T47D (cell line): ENCODE results near the gene VSIG2.
A peak's percentile ranks its signal among the peaks of the same experiment; 100 is the strongest.

Source experiments
- DNase-seq, 2 experiments: peaks; one replicate each; pipeline versions ENCODE4 v3.0.0 to v3.0.0-alpha.2; 2011 to 2012; ENCODE audit warnings: low read depth in 1 of 2, low spot score in 1 of 2
- JUND ChIP-seq: IDR thresholded peaks from 2 replicates; pipeline ENCODE4 v1.6.1; 2012; ENCODE audit warnings: low read depth
- in situ Hi-C: cut with HindIII; loops from 2 replicates; pipeline ENCODE4 v1.10.0; 2016; ENCODE audit warnings: low sequenced_read_pairs, low pct_unique_long_range_greater_than_20kb

VSIG2 gene

GRCh38 chr11:124751391-124751740, 689 bp downstream of the VSIG2 start:
- in situ Hi-C loops = no loop called here
- DNase-seq = no peak

GRCh38 chr11:124749912-124750311, 2.1 kb downstream of the VSIG2 start:
- no peak for DNase-seq
- no peak for TF ChIP-seq JUND
- in situ Hi-C loops = no loop called here

More at GRCh38 chr11:124751391-124751740, 689 bp downstream of the VSIG2 start:
- TF ChIP-seq JUND = no peak

- in situ Hi-C loops = no loop called here
- peak; percentile 55 to 77 for DNase-seq
- TF ChIP-seq JUND = no peak
These were observed 3.3 kb downstream of the VSIG2 start for GRCh38 chr11:124748481-124749343.

GRCh38 chr11:124748100-124748418, 4.0 kb downstream of the VSIG2 start:
- in situ Hi-C loops = no loop called here

GRCh38 chr11:124747406-124748099, 4.5 kb downstream of the VSIG2 start:
- TF ChIP-seq JUND = no peak
- in situ Hi-C loops = no loop called here
- DNase-seq = no peak

More at GRCh38 chr11:124748100-124748418, 4.0 kb downstream of the VSIG2 start:
- no peak for TF ChIP-seq JUND
- DNase-seq = no peak

- peak; percentile 91 to 94 for DNase-seq
- in situ Hi-C loops = no loop called here
- no peak for TF ChIP-seq JUND
These were observed 5.3 kb downstream of the VSIG2 start for GRCh38 chr11:124746621-124747243.

GRCh38 chr11:124745835-124746620, 6.0 kb downstream of the VSIG2 start:
- DNase-seq = peak in 1 of 2 experiments; percentile 54
- TF ChIP-seq JUND = no peak
- in situ Hi-C loops = no loop called here

- no peak for TF ChIP-seq JUND
- in situ Hi-C loops = no loop called here
- DNase-seq = no peak
These were observed 6.7 kb downstream of the VSIG2 start for GRCh38 chr11:124745270-124745834.

GRCh38 chr11:124743050-124743449, 9.0 kb downstream of the VSIG2 start:
- in situ Hi-C loops = no loop called here
- no peak for DNase-seq
- no peak for TF ChIP-seq JUND

GRCh38 chr11:124742555-124742954, 9.5 kb downstream of the VSIG2 start:
- no peak for DNase-seq
- no peak for TF ChIP-seq JUND
- in situ Hi-C loops = no loop called here

GRCh38 chr11:124740277-124740882, 11.7 kb downstream of the VSIG2 start:
- TF ChIP-seq JUND = no peak
- in situ Hi-C loops = no loop called here
- DNase-seq = peak; percentile 84 to 96
